HAP-1 (cell line): Measurements from ENCODE around the gene TIAM2.

ENCODE experiments used
- DNase-seq, 2 experiments: peaks; one replicate each; pipeline ENCODE4 v3.0.0-alpha.2; 2016 to 2020; ENCODE audit warnings: low spot score in 2 of 2
- H3K27me3 ChIP-seq: fragments of 250-450 bp; sonication (Bioruptor Pico); 2 replicates; pipeline ENCODE4 v1.5.1; 2020; ENCODE audit warnings: low read depth, mild to moderate bottlenecking, moderate library complexity
- H3K36me3 ChIP-seq: fragments of 250-450 bp; sonication (Bioruptor Pico); replicated peaks from 2 replicates; pipeline ENCODE4 v1.5.1; 2020; ENCODE audit warnings: mild to moderate bottlenecking
- H3K4me1 ChIP-seq: fragments of 250-450 bp; sonication (Bioruptor Pico); 2 replicates; pipeline ENCODE4 v1.5.1; 2020; ENCODE audit warnings: mild to moderate bottlenecking
- H3K4me3 ChIP-seq: fragments of 250-450 bp; sonication (Bioruptor Pico); 2 replicates; pipeline ENCODE4 v1.5.1; 2020; ENCODE audit warnings: mild to moderate bottlenecking, moderate library complexity
- H3K9me3 ChIP-seq: fragments of 250-450 bp; sonication (Bioruptor Pico); 2 replicates; pipeline ENCODE4 v1.5.1; 2020; ENCODE audit warnings: mild to moderate bottlenecking, moderate library complexity
- in situ Hi-C: fragments of 300-500 bp; cut with MboI; formaldehyde crosslinking; loops from 3 replicates; pipeline ENCODE4 v1.14.3; 2020; ENCODE audit warnings: low sequenced_read_pairs, inconsistent platforms, mixed read lengths

Gene TIAM2

DNA sequence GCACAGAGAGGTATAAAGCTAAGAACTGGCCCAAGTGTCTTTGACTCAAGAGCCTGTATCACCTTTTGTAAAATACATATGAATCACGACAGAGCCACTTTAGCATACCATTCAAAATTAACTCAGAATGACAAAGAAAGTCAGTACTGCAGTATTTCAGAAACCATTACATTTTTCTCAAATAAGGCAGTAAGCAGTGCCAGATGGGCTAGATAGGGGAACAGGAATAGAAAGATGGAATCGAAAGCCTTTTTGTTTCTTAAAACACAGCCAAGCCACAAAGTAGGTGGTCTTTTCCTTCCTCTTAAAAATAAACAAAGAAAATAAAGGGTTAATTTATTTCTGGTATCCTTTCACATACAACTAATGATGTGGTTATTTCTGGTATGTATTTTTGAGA lies 279.0 kb downstream of the TIAM2 start:
- Histone ChIP-seq H3K4me3 (no peak overlapping the region), H3K27me3 (no peaks in the 10 kb centered on the region), H3K4me1 (peaks cover 23% of the 10 kb centered on the region), H3K9me3 (no peaks in the 10 kb centered on the region), H3K36me3 (peaks cover 5% of the 10 kb centered on the region; the same call in 1 of the 2 replicates)
- peak in 1 of 2 experiments; percentile 28 for DNase-seq
- in situ Hi-C loops, result no loop called here

- Histone ChIP-seq H3K27me3 (no peaks in the 10 kb centered on the region), H3K4me1 (peaks cover 23% of the 10 kb centered on the region), H3K4me3 (no peak overlapping the region), H3K9me3 (no peaks in the 10 kb centered on the region), H3K36me3 (peaks cover 3% of the 10 kb centered on the region; the same call in 1 of the 2 replicates)
- in situ Hi-C loops, result no loop called here
- DNase-seq, result no peak
Observed at GRCh38 chr6:155274533-155274932, 279.4 kb downstream of the TIAM2 start.

DNA sequence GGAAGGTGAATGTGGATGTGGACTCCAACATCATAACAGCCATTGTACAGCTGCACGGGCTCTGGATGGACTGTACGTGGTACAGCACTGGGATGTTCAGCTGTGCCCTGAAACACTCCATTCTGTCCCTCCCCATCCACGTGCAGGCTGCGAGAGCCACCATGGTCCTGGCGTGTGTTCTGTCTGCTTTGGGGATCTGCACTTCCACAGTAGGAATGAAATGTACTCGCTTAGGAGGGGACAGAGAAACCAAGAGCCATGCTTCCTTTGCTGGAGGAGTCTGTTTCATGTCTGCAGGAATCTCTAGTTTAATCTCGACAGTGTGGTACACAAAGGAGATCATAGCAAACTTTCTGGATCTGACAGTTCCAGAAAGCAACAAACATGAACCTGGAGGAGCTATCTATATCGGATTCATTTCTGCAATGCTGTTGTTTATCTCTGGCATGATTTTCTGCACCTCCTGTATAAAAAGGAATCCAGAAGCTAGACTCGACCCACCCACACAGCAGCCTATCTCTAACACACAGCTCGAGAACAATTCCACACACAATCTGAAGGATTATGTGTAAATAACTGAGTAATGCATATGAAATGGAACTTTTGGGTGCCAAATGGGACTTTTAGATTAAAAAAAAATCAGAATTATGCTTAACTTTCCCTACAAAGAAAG lies 280.8 kb downstream of the TIAM2 start:
- H3K4me3 ChIP-seq, result no peak overlapping the region
- H3K9me3 ChIP-seq, result no peaks in the 10 kb centered on the region
- no peak for DNase-seq

DNA sequence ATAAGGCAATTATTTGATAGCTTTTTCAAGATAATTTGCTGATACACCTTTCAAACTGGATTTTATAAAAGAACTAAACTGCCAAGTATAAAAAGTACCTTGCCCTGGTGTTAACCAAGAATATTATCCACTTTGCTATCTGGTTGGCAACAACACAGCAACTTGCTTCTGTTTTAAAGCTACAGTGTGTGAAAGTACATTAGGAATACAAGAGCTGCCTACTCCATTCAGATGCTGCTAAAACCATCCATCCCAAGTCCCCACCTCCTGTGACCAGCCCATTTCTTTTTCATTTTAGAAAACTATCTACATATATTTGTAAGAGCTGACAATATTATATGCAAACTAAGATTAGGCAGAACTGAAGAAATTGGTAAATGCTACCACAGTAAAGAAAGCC lies 281.5 kb downstream of the TIAM2 start:
- Histone ChIP-seq H3K4me3 (no peak overlapping the region), H3K27me3 (no peaks in the 10 kb centered on the region), H3K9me3 (no peaks in the 10 kb centered on the region), H3K4me1 (peaks cover 23% of the 10 kb centered on the region), H3K36me3 (peaks cover 3% of the 10 kb centered on the region; the same call in 1 of the 2 replicates)
- in situ Hi-C loops, result no loop called here
- DNase-seq, result no peak

More for the DNA sequence above, 280.8 kb downstream of the TIAM2 start:
- in situ Hi-C loops, result no loop called here
- Histone ChIP-seq H3K27me3 (no peaks in the 10 kb centered on the region), H3K36me3 (peaks cover 3% of the 10 kb centered on the region; the same call in 1 of the 2 replicates), H3K4me1 (peaks cover 23% of the 10 kb centered on the region)

DNA sequence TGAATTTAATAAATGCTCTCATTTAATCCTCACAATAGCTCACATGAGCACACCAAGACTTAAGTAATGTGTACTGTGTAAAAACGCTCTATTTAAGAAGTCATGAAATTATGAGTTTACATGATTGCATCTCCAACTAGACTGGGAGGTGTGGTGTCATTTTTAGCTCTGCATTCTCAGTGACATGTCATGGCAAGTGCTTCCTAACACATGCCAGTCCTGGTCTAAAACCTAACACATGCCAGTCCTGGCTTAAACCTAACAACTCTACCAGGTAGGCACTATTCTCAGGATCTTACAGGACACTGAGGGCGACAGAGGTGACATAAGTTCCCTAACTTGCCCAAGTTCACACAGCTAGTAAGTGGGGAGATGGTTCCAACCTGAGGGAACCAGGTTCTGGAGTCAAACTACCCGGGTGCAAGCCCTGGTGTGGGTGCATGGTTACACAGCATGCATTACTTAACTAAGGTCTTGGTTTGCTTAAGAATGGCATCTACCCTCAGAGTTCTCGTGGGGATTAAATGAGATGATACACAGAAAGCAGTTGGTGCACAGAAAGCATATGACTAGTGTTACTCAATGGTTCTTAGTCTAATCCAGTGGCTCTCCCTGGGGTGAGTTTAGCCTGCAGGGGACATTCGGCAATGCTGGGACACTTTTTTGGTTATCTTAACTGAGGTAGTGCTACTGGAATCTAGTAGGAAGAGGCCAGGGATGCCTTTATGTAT lies 283.4 kb downstream of the TIAM2 start:
- in situ Hi-C loops, result no loop called here
- H3K27me3 ChIP-seq, result no peaks in the 10 kb centered on the region
- H3K36me3 ChIP-seq, result peaks cover 3% of the 10 kb centered on the region; the same call in 1 of the 2 replicates
- H3K4me3 ChIP-seq, result no peak overlapping the region
- H3K4me1 ChIP-seq, result peaks cover 20% of the 10 kb centered on the region
- DNase-seq, result no peak
- H3K9me3 ChIP-seq, result no peaks in the 10 kb centered on the region

DNA sequence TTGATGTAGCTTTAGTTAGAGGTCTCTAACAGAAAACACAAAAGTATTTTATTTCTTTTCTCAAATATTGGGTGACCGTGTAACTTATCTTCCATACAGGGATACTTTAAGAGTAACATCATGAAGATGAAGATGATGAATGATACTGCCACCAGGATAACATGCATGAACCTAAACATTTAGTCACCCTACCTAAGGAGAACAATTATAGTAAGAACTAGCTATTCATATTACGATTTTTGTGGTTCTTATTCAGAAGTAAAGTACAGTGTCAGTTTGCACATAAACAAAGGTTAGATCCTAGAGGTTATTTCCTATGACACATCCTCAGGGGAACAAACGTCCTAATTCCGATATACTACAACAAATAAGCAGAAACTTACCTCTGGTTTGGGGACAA lies 289.7 kb downstream of the TIAM2 start:
- peaks cover 18% of the 10 kb centered on the region for H3K36me3 ChIP-seq
- in situ Hi-C loops, result no loop called here

GRCh38 chr6:155287762-155288161 lies 292.6 kb downstream of the TIAM2 start:
- no peaks in the 10 kb centered on the region for H3K9me3 ChIP-seq
- no peaks in the 10 kb centered on the region for H3K4me1 ChIP-seq
- H3K4me3 ChIP-seq, result no peak overlapping the region
- no peak for DNase-seq
- H3K27me3 ChIP-seq, result no peaks in the 10 kb centered on the region
- H3K36me3 ChIP-seq, result peaks cover 23% of the 10 kb centered on the region
- in situ Hi-C loops, result no loop called here

More for the DNA sequence above, 289.7 kb downstream of the TIAM2 start:
- peaks cover 8% of the 10 kb centered on the region for H3K4me1 ChIP-seq
- no peak overlapping the region for H3K4me3 ChIP-seq
- H3K9me3 ChIP-seq, result no peaks in the 10 kb centered on the region
- DNase-seq, result no peak
- no peaks in the 10 kb centered on the region for H3K27me3 ChIP-seq

DNA sequence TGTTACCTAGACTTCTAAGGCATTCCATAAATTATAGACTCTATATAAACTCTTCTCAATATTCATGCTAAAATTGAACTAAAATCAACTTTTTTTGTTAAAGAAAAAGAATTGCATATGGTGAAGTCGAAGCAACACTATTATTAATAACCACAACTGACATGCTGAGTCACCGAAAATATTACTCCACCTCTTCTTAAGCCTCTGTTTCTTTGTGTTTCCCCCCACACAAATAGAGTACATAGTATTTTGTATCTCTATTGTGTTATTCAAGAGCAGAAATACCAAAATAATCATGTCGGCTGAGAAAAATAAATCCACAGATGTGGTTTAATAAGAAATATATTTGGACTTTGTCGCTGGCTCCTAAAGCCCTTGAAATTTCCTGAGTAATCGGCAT lies 295.4 kb downstream of the TIAM2 start:
- no peaks in the 10 kb centered on the region for H3K9me3 ChIP-seq
- H3K4me3 ChIP-seq, result no peak overlapping the region
- H3K4me1 ChIP-seq, result no peaks in the 10 kb centered on the region
- no peak for DNase-seq
- peaks cover 13% of the 10 kb centered on the region for H3K36me3 ChIP-seq
- H3K27me3 ChIP-seq, result no peaks in the 10 kb centered on the region
- in situ Hi-C loops, result no loop called here

- Histone ChIP-seq H3K9me3 (no peaks in the 10 kb centered on the region), H3K4me3 (no peak overlapping the region), H3K27me3 (no peaks in the 10 kb centered on the region), H3K36me3 (peaks cover 18% of the 10 kb centered on the region), H3K4me1 (no peaks in the 10 kb centered on the region)
- DNase-seq, result no peak
- in situ Hi-C loops, result no loop called here
Observed at GRCh38 chr6:155291291-155291690, 296.2 kb downstream of the TIAM2 start.

GRCh38 chr6:155292711-155293110 lies 297.6 kb downstream of the TIAM2 start:
- H3K36me3 ChIP-seq, result peaks cover 25% of the 10 kb centered on the region

GRCh38 chr6:155297669-155298068 lies 302.6 kb downstream of the TIAM2 start:
- Histone ChIP-seq H3K4me3 (no peak overlapping the region), H3K4me1 (peaks cover 11% of the 10 kb centered on the region), H3K36me3 (peaks cover 14% of the 10 kb centered on the region), H3K27me3 (no peaks in the 10 kb centered on the region), H3K9me3 (no peaks in the 10 kb centered on the region)
- no peak for DNase-seq
- in situ Hi-C loops, result no loop called here

More at GRCh38 chr6:155292711-155293110, 297.6 kb downstream of the TIAM2 start:
- Histone ChIP-seq H3K4me3 (no peak overlapping the region), H3K27me3 (no peaks in the 10 kb centered on the region), H3K4me1 (no peaks in the 10 kb centered on the region), H3K9me3 (no peaks in the 10 kb centered on the region)
- in situ Hi-C loops, result no loop called here
- no peak for DNase-seq

DNA sequence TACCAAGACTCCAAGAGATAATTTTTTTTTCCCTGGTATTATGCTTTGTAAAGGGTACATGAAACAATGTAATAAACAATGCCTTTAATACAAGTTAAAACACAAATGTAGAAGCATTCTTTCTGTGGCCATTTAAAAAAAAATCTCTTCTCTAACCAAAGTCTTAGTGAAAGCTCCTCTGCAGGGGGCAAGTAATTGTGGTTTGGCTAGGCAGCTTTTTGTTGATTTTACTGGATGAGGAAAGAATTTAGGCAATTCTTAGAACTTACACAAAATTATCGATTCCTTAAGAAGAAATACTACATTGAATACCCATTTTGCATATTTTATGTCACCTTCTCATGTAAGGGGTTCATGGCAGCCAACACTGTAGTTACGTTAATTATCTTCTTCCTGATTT lies 306.8 kb downstream of the TIAM2 start:
- in situ Hi-C loops, result no loop called here
- no peak for DNase-seq
- Histone ChIP-seq H3K36me3 (peaks cover 27% of the 10 kb centered on the region), H3K9me3 (no peaks in the 10 kb centered on the region), H3K4me3 (no peak overlapping the region), H3K27me3 (no peaks in the 10 kb centered on the region), H3K4me1 (peaks cover 11% of the 10 kb centered on the region)

- no peak for DNase-seq
- no peak overlapping the region for H3K4me3 ChIP-seq
- in situ Hi-C loops, result no loop called here
- H3K4me1 ChIP-seq, result peaks cover 11% of the 10 kb centered on the region
- no peaks in the 10 kb centered on the region for H3K9me3 ChIP-seq
- H3K36me3 ChIP-seq, result peaks cover 31% of the 10 kb centered on the region
- H3K27me3 ChIP-seq, result no peaks in the 10 kb centered on the region
Observed at GRCh38 chr6:155303361-155303870, 308.3 kb downstream of the TIAM2 start.

DNA sequence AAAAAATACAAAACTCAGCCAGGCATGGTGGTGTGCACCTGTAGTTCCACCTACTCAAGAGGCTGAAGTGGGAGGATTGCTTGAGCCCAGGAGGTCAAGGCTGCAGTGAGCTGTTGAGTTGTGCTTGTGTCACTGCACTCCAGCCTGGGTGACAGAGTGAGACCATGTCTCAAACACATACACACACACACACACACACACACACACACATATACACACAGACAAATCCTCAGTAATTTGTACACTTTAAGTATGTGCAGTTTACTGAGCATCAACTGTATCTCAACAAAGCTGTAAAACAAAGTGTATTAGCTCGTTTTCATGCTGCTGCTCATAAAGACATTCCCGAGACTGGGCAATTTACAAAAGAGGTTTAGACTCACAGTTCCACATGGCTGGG lies 311.8 kb downstream of the TIAM2 start:
- H3K36me3 ChIP-seq, result peaks cover 50% of the 10 kb centered on the region
- peaks cover 6% of the 10 kb centered on the region for H3K4me1 ChIP-seq
- H3K27me3 ChIP-seq, result no peaks in the 10 kb centered on the region
- in situ Hi-C loops, result no loop called here
- no peak for DNase-seq
- no peaks in the 10 kb centered on the region for H3K9me3 ChIP-seq
- H3K4me3 ChIP-seq, result no peak overlapping the region
